ENCODE measurements around the gene KIF16B. TPM values are rescaled to one million over a fixed set of nuclear protein-coding genes. Genes with fewer than 3 reads are reported as not detected.

Gene KIF16B
- total and polyA plus RNA-seq, 2 of the 8 experiments (the other 6 are each of a cell fraction or from before 2014, with no cell fraction given) = 3.0 to 9.2 TPM

GRCh38 chr20:16415071-16416053 is 157.9 kb downstream of the KIF16B start:
- Histone ChIP-seq H3K79me1 (ENCODE audit: low read depth, low read length) (no peaks in the 10 kb centered on the region), H4K20me1 (replicated peaks in 1 of 2; ENCODE audit: control insufficient read depth in 1 of 2, insufficient read depth in 2 of 2, low read length in 2 of 2) (no peaks in the 10 kb centered on the region), H3K4ac (replicated peaks; ENCODE audit: insufficient read length, low read depth, low read length) (no peak overlapping the region), H3K23me2 (ENCODE audit: low read depth, low read length) (no peaks in the 10 kb centered on the region), H3K4me3 (ENCODE audit: extremely low read depth in 1 of 4, insufficient read depth in 2 of 4, low read depth in 3 of 4, low read length in 4 of 4) (no peak overlapping the region), H3K9ac (replicated peaks in 1 of 4; ENCODE audit: extremely low read depth in 1 of 4, low read depth in 3 of 4, low read length in 3 of 4) (no peak overlapping the region), H3K23ac (ENCODE audit: insufficient read length) (no peak overlapping the region), H2BK5ac (ENCODE audit: low read depth, low read length) (no peak overlapping the region), H3K27me3 (replicated peaks in 1 of 4; ENCODE audit: control insufficient read depth in 3 of 4, extremely low read depth in 1 of 4, insufficient read depth in 3 of 4, low read length in 3 of 4) (no peaks in the 10 kb centered on the region; a peak in 1 of 7 replicates), H2BK120ac (replicated peaks; ENCODE audit: low read depth, low read length) (no peak overlapping the region), H3K27ac (ENCODE audit: low read depth, low read length) (no peak overlapping the region), H3K56ac (replicated peaks; ENCODE audit: insufficient read length, low read depth, low read length) (no peak overlapping the region), H4K8ac (ENCODE audit: extremely low read depth, insufficient read depth, low read length) (no peak overlapping the region), H3K9me3 (ENCODE audit: insufficient read depth in 2 of 2, low read depth in 1 of 2, low read length in 1 of 2) (no peaks in the 10 kb centered on the region), H2BK12ac (ENCODE audit: low read depth, low read length) (no peak overlapping the region), H3K36me3 (ENCODE audit: control insufficient read depth in 2 of 4, insufficient read depth in 4 of 4, low read length in 3 of 4) (no peaks in the 10 kb centered on the region), H4K91ac (replicated peaks; ENCODE audit: insufficient read length, low read length) (no peak overlapping the region), H2AFZ (ENCODE audit: low read length) (no peak overlapping the region), H3K4me2 (ENCODE audit: insufficient read depth in 1 of 2, low read depth in 2 of 2, low read length in 2 of 2) (no peak overlapping the region), H2BK20ac (ENCODE audit: low read length) (no peak overlapping the region), H3K18ac (ENCODE audit: extremely low read depth, low read length) (no peak overlapping the region), H2AK5ac (ENCODE audit: low read depth, low read length) (no peak overlapping the region), H3K79me2 (ENCODE audit: control insufficient read depth in 1 of 2, insufficient read depth in 2 of 2, low read length in 2 of 2) (no peaks in the 10 kb centered on the region), H4K5ac (ENCODE audit: insufficient read length, low read depth, low read length) (no peak overlapping the region), H3K4me1 (replicated peaks in 1 of 4; ENCODE audit: control insufficient read depth in 3 of 4, insufficient read depth in 4 of 4, low read length in 3 of 4) (no peaks in the 10 kb centered on the region; a peak in 1 of 7 replicates), H2BK15ac (ENCODE audit: low read length) (no peak overlapping the region), H3K14ac (ENCODE audit: insufficient read length) (no peak overlapping the region)
- ChIA-PET POLR2A (ENCODE audit: partially characterized antibody) (no interaction called here), CTCF (ENCODE audit: partially characterized antibody) (interaction anchor here (0.9 to 1.5 kb wide), 3 partner anchors 9 to 19 kb away, joined by 3 to 5 read pairs (median 3); no protein-coding TSS in a partner anchor)
- DNase-seq (ENCODE audit: low read depth in 1 of 2, low spot score in 2 of 2) = no peak
- 89% methylated on average over 4 of the region's 4 CpGs; no CpG with 5 or more reads in 1 of the 2 experiments for WGBS, 2 experiments (ENCODE audit: extremely low coverage in 1 of 2, insufficient coverage in 1 of 2, insufficient read length in 1 of 2, insufficient replicate concordance in 2 of 2, low coverage in 1 of 2, low lambda C conversion rate in 2 of 2, missing lambda C conversion rate in 1 of 2)
- FAIRE-seq = no peak
- TF ChIP-seq PHF8 (conservative IDR thresholded peaks at IDR 0.05; ENCODE audit: low read depth, low read length) = no peak
- no peak for TF ChIP-seq YY1 (IDR thresholded peaks at IDR 0.05; ENCODE audit: low read depth, low read length)
- no peak for TF ChIP-seq NANOG (IDR thresholded peaks at IDR 0.05; ENCODE audit: insufficient read depth, low read depth, low read length, poor library complexity, severe bottlenecking)
- no peak for TF ChIP-seq JUN (IDR thresholded peaks at IDR 0.05; ENCODE audit: low read depth, low read length)

Measured in H1 (cell line).